Neural cell (in vitro differentiated cells): ENCODE measurements around the gene DUSP7. TPM values are rescaled to one million over a fixed set of nuclear protein-coding genes. Genes with fewer than 3 reads are reported as not detected.

ENCODE experiments used
- H2AFZ ChIP-seq: fragments of 200-600, 300-800 bp; sonication (generic), shearing (Covaris generic); 2 replicates; pipeline ENCODE4 v1.6.0; 2014; ENCODE audit warnings: low read depth, mild to moderate bottlenecking, antibody characterized with exemption, low read length, moderate library complexity
- H3F3A ChIP-seq: fragments of 200-600 bp; shearing (Covaris generic); 2 replicates; pipeline ENCODE4 v1.6.1; 2016; ENCODE audit warnings: mild to moderate bottlenecking, moderate library complexity, mixed read lengths, antibody characterized with exemption, low read length; ENCODE audit not compliant: insufficient read depth, poor library complexity, severe bottlenecking
- H3K27ac ChIP-seq: fragments of 200-600, 300-800 bp; sonication (generic), shearing (Covaris generic); 2 replicates; pipeline ENCODE4 v1.5.1; 2014; ENCODE audit warnings: mild to moderate bottlenecking, low read length, moderate library complexity
- H3K27me3 ChIP-seq: fragments of 300-800, 200-600 bp; sonication (generic), shearing (Covaris generic); 2 replicates; pipeline ENCODE4 v1.6.0; 2014; ENCODE audit warnings: mild to moderate bottlenecking, low read depth, low read length, moderate library complexity; ENCODE audit not compliant: insufficient read depth
- H3K36me3 ChIP-seq: fragments of 300-800, 200-600 bp; sonication (generic), shearing (Covaris generic); 2 replicates; pipeline ENCODE4 v1.5.1; 2014; ENCODE audit warnings: mild to moderate bottlenecking, antibody characterized with exemption, low read length, moderate library complexity; ENCODE audit not compliant: insufficient read depth
- H3K4me2 ChIP-seq: fragments of 300-800, 200-600 bp; sonication (generic), shearing (Covaris generic); 2 replicates; pipeline ENCODE4 v1.6.0; 2014; ENCODE audit warnings: mild to moderate bottlenecking, low read length
- H3K4me3 ChIP-seq: fragments of 300-800, 200-600 bp; sonication (generic), shearing (Covaris generic); 2 replicates; pipeline ENCODE4 v1.5.1; 2014; ENCODE audit warnings: mild to moderate bottlenecking, low read length, moderate library complexity
- H3K79me2 ChIP-seq: fragments of 200-600 bp; shearing (Covaris generic); replicated peaks from 2 replicates; pipeline ENCODE4 v1.6.0; 2014; ENCODE audit warnings: mild to moderate bottlenecking, low read length, moderate library complexity; ENCODE audit not compliant: insufficient read depth
- H3K9ac ChIP-seq: fragments of 300-800, 200-600 bp; sonication (generic), shearing (Covaris generic); 2 replicates; pipeline ENCODE4 v1.6.1; 2016; ENCODE audit warnings: mild to moderate bottlenecking, low read length, mixed read lengths
- H3K9me2 ChIP-seq: fragments of 200-600 bp; shearing (Covaris generic); 2 replicates; pipeline ENCODE4 v1.6.1; 2016; ENCODE audit warnings: mild to moderate bottlenecking, low read length, mixed read lengths; ENCODE audit not compliant: insufficient read depth
- H3K9me3 ChIP-seq: fragments of 200-600, 300-800 bp; sonication (generic), shearing (Covaris generic); 2 replicates; pipeline ENCODE4 v1.6.1; 2016; ENCODE audit warnings: mild to moderate bottlenecking, mixed run types, low read length, moderate library complexity, mixed read lengths
- H4K20me1 ChIP-seq: fragments of 200-600 bp; shearing (Covaris generic); 2 replicates; pipeline ENCODE4 v1.6.1; 2016; ENCODE audit warnings: mild to moderate bottlenecking, mixed run types; ENCODE audit not compliant: insufficient read depth
- EP300 ChIP-seq: fragments of 450-650 bp; conservative IDR thresholded peaks from 2 replicates; pipeline ENCODE4 v1.6.1; 2014; ENCODE audit warnings: antibody characterized with exemption, mild to moderate bottlenecking, moderate library complexity; ENCODE audit not compliant: poor library complexity, severe bottlenecking
- EZH2 ChIP-seq: fragments of 200-600, 300-800 bp; shearing (Covaris generic), sonication (generic); IDR thresholded peaks from 2 replicates; pipeline ENCODE4 v1.6.1; 2014; ENCODE audit warnings: antibody characterized with exemption, low read length, borderline replicate concordance, mild to moderate bottlenecking; ENCODE audit not compliant: insufficient read depth, poor library complexity, severe bottlenecking
- MXI1 ChIP-seq: fragments of 450-650 bp; conservative IDR thresholded peaks from 2 replicates; pipeline ENCODE4 v1.6.1; 2014; ENCODE audit warnings: antibody characterized with exemption, mild to moderate bottlenecking; ENCODE audit not compliant: poor library complexity, severe bottlenecking
- POLR2AphosphoS5 ChIP-seq: IDR thresholded peaks from 2 replicates; pipeline ENCODE4 v1.6.1; 2012
- RAD21 ChIP-seq: fragments of 450-650 bp; conservative IDR thresholded peaks from 2 replicates; pipeline ENCODE4 v1.6.1; 2014; ENCODE audit warnings: antibody characterized with exemption, mild to moderate bottlenecking, moderate library complexity
- SMC3 ChIP-seq: fragments of 450-650 bp; conservative IDR thresholded peaks from 2 replicates; pipeline ENCODE4 v1.6.1; 2014; ENCODE audit warnings: antibody characterized with exemption, mild to moderate bottlenecking, moderate library complexity; ENCODE audit not compliant: poor library complexity
- TAF1 ChIP-seq: IDR thresholded peaks from 2 replicates; pipeline ENCODE4 v1.6.1; 2012; ENCODE audit warnings: low read depth
- polyA plus RNA-seq: library from polyadenylated mRNA; depleted of rRNA; stranded (reverse); fragments of >200 nt; gene quantifications from 2 replicates; pipeline ENCODE4 v1.2.3, GENCODE V29; 2014
- TF ChIP-seq, protein P1 (sequence below): IDR thresholded peaks from 2 replicates; pipeline ENCODE4 v1.6.1; 2012; ENCODE audit warnings: borderline replicate concordance
- TF ChIP-seq, protein P2 (sequence below): fragments of 450-650 bp; IDR thresholded peaks from 2 replicates; pipeline ENCODE4 v1.5.1; 2014; ENCODE audit warnings: antibody characterized with exemption, mild to moderate bottlenecking, moderate library complexity; ENCODE audit not compliant: poor library complexity, severe bottlenecking

DUSP7 gene
- polyA plus RNA-seq, 1 donor from 2014 or later: 8.5 TPM

GRCh38 chr3:52087731-52088130 is 31.4 kb upstream of the DUSP7 start (continued):
- TF ChIP-seq, protein P1, sequence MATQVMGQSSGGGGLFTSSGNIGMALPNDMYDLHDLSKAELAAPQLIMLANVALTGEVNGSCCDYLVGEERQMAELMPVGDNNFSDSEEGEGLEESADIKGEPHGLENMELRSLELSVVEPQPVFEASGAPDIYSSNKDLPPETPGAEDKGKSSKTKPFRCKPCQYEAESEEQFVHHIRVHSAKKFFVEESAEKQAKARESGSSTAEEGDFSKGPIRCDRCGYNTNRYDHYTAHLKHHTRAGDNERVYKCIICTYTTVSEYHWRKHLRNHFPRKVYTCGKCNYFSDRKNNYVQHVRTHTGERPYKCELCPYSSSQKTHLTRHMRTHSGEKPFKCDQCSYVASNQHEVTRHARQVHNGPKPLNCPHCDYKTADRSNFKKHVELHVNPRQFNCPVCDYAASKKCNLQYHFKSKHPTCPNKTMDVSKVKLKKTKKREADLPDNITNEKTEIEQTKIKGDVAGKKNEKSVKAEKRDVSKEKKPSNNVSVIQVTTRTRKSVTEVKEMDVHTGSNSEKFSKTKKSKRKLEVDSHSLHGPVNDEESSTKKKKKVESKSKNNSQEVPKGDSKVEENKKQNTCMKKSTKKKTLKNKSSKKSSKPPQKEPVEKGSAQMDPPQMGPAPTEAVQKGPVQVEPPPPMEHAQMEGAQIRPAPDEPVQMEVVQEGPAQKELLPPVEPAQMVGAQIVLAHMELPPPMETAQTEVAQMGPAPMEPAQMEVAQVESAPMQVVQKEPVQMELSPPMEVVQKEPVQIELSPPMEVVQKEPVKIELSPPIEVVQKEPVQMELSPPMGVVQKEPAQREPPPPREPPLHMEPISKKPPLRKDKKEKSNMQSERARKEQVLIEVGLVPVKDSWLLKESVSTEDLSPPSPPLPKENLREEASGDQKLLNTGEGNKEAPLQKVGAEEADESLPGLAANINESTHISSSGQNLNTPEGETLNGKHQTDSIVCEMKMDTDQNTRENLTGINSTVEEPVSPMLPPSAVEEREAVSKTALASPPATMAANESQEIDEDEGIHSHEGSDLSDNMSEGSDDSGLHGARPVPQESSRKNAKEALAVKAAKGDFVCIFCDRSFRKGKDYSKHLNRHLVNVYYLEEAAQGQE: no peak
- TF ChIP-seq RAD21: no peak

DNA sequence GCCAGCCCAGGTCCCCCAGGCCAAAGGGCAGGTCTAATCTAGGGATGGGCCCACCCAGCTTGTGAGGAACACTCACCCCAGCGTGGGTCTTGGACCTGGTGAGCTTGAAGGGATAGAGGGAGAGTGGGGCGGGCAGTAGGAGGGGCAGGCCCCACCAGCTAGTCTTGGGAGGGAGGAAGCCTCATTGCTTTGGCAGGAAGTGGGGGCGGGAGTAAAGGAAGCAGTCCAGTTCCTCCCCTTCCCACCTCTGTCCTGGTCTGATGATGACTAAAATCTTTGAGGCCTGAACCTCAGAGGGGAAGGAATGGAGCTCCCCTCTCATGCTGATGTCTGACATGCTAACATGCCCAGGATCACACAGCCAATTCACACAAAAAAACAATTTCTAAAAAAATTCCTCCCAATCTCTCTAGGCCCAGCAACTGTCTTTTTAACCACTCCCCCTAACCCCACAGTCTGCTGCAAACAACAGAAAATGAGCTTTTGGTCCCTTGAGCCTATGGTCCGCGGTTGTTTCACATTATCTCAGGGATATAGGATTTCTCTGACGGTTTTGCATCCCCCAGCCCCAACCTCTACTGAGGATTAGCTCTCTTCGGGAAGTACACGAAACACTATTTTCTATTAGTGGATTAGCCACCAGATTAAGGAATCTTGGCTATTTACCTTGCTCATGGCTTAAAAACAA is 30.7 kb upstream of the DUSP7 start:
- H3K9me3 ChIP-seq: no peaks in the 10 kb centered on the region

More for the DNA sequence above, 30.7 kb upstream of the DUSP7 start:
- H3K27me3 ChIP-seq: no peaks in the 10 kb centered on the region
- no peak overlapping the region for H3K27ac ChIP-seq
- no peaks in the 10 kb centered on the region for H3K36me3 ChIP-seq
- no peak overlapping the region for H3K9ac ChIP-seq
- no peaks in the 10 kb centered on the region for H3K9me2 ChIP-seq
- TF ChIP-seq MXI1: no peak
- no peak for TF ChIP-seq RAD21
- TF ChIP-seq POLR2AphosphoS5: no peak
- TF ChIP-seq TAF1: no peak
- no peak for TF ChIP-seq EP300
- TF ChIP-seq SMC3: no peak
- TF ChIP-seq, protein P2, sequence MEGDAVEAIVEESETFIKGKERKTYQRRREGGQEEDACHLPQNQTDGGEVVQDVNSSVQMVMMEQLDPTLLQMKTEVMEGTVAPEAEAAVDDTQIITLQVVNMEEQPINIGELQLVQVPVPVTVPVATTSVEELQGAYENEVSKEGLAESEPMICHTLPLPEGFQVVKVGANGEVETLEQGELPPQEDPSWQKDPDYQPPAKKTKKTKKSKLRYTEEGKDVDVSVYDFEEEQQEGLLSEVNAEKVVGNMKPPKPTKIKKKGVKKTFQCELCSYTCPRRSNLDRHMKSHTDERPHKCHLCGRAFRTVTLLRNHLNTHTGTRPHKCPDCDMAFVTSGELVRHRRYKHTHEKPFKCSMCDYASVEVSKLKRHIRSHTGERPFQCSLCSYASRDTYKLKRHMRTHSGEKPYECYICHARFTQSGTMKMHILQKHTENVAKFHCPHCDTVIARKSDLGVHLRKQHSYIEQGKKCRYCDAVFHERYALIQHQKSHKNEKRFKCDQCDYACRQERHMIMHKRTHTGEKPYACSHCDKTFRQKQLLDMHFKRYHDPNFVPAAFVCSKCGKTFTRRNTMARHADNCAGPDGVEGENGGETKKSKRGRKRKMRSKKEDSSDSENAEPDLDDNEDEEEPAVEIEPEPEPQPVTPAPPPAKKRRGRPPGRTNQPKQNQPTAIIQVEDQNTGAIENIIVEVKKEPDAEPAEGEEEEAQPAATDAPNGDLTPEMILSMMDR: no peak
- TF ChIP-seq, protein P1: no peak
- no peak for TF ChIP-seq EZH2
- no peaks in the 10 kb centered on the region for H4K20me1 ChIP-seq
- H3F3A ChIP-seq: no peaks in the 10 kb centered on the region
- H2AFZ ChIP-seq: no peak overlapping the region
- no peak overlapping the region for H3K4me3 ChIP-seq
- no peaks in the 10 kb centered on the region for H3K79me2 ChIP-seq
- no peak overlapping the region for H3K4me2 ChIP-seq
